NB4 (cell line): ENCODE measurements around the gene ATP1A3.
A peak's percentile ranks its signal among the peaks of the same experiment; 100 is the strongest.

ENCODE experiments used
- DNase-seq: peaks from one replicate; pipeline ENCODE4 v3.0.0; 2010; ENCODE audit warnings: low read depth
- H3K4me3 ChIP-seq: one replicate; pipeline ENCODE4 v1.5.1; 2011; ENCODE audit warnings: mild to moderate bottlenecking, low read depth, low read length, moderate library complexity
- CTCF ChIP-seq: IDR thresholded peaks from one replicate; pipeline ENCODE4 v1.5.1; 2012; ENCODE audit warnings: low read depth, low read length
- MAX ChIP-seq: IDR thresholded peaks from 2 replicates; pipeline ENCODE4 v1.6.1; 2011; ENCODE audit warnings: low read depth, low read length
- MYC ChIP-seq: IDR thresholded peaks from 2 replicates; pipeline ENCODE4 v1.6.1; 2011; ENCODE audit warnings: low read depth, low read length
- POLR2A ChIP-seq: IDR thresholded peaks from 2 replicates; pipeline ENCODE4 v1.6.1; 2011; ENCODE audit warnings: mild to moderate bottlenecking; ENCODE audit not compliant: insufficient read length; ENCODE audit errors: extremely low read depth

The ATP1A3 gene

GRCh38 chr19:41958367-41959055, 35.5 kb downstream of the ATP1A3 start:
- peak; percentile 32 for DNase-seq
- peak overlapping the region; percentile 47 for H3K4me3 ChIP-seq
- TF ChIP-seq MAX (no peak), MYC (no peak), POLR2A (no peak), CTCF (no peak)

GRCh38 chr19:41957838-41958366, 36.1 kb downstream of the ATP1A3 start:
- DNase-seq: peak; percentile 66
- H3K4me3 ChIP-seq: no peak overlapping the region
- TF ChIP-seq POLR2A (no peak), CTCF (peak; percentile 57), MAX (peak; percentile 51; the same call in 1 of the 2 replicates)

GRCh38 chr19:41957161-41957837, 36.7 kb downstream of the ATP1A3 start:
- H3K4me3 ChIP-seq: no peak overlapping the region
- no peak for TF ChIP-seq POLR2A
- TF ChIP-seq MYC: no peak
- no peak for TF ChIP-seq MAX
- no peak for TF ChIP-seq CTCF
- no peak for DNase-seq

- TF ChIP-seq POLR2A (no peak), MAX (no peak), CTCF (no peak), MYC (no peak)
- no peak for DNase-seq
- H3K4me3 ChIP-seq: no peak overlapping the region
These were observed 37.4 kb downstream of the ATP1A3 start for GRCh38 chr19:41956621-41957020.

GRCh38 chr19:41955521-41955920, 38.5 kb downstream of the ATP1A3 start:
- DNase-seq: no peak
- H3K4me3 ChIP-seq: no peak overlapping the region
- TF ChIP-seq POLR2A (no peak), CTCF (no peak), MAX (no peak), MYC (no peak)
